HepG2 (cell line): ENCODE results near the gene UBE2L6. TPM values are rescaled to one million over a fixed set of nuclear protein-coding genes. Genes with fewer than 3 reads are reported as not detected.
A peak's percentile ranks its signal among the peaks of the same experiment; 100 is the strongest.

Experiments
- ERF ChIP-seq: IDR thresholded peaks from 2 replicates; pipeline ENCODE4 v1.6.1; 2018; ENCODE audit warnings: missing biosample characterization, missing genetic modification reagents
- FOXA1 ChIP-seq, 2 experiments: fragments of 450-650 bp in 1 of 2; sonication (generic) in 1 of 2; formaldehyde crosslinking in 1 of 2; IDR thresholded peaks; 2 replicates each; pipeline versions ENCODE4 v1.4.0 to v1.6.1; 2016 to 2020; ENCODE audit warnings: missing genetic modification reagents in 1 of 2
- GABPB1 ChIP-seq: IDR thresholded peaks from 2 replicates; pipeline ENCODE4 v1.6.1; 2016; ENCODE audit warnings: mild to moderate bottlenecking, missing genetic modification reagents, moderate library complexity, missing compliant biosample characterization
- GATAD2A ChIP-seq: IDR thresholded peaks from 2 replicates; pipeline ENCODE4 v1.6.1; 2016
- HMG20B ChIP-seq: conservative IDR thresholded peaks from 2 replicates; pipeline ENCODE4 v1.6.1; 2016; ENCODE audit warnings: missing genetic modification reagents, missing compliant biosample characterization
- IKZF1 ChIP-seq: fragments of 450-650 bp; IDR thresholded peaks from 2 replicates; pipeline ENCODE4 v1.7.1; 2016
- KAT8 ChIP-seq: IDR thresholded peaks from 2 replicates; pipeline ENCODE4 v1.6.1; 2016; ENCODE audit warnings: missing genetic modification reagents, missing compliant biosample characterization
- MED13 ChIP-seq: sonication (generic); formaldehyde crosslinking; IDR thresholded peaks from 2 replicates; pipeline ENCODE4 v1.5.0; 2020; ENCODE audit warnings: missing genetic modification reagents
- MTA1 ChIP-seq: sonication (generic); formaldehyde crosslinking; IDR thresholded peaks from 2 replicates; pipeline ENCODE4 v1.4.0; 2020; ENCODE audit warnings: missing genetic modification reagents, mild to moderate bottlenecking, borderline replicate concordance
- POLR2A ChIP-seq, 2 experiments: IDR thresholded peaks; 2 replicates each; pipeline ENCODE4 v1.6.1; 2011; ENCODE audit warnings: low read depth in 2 of 2, low read length in 2 of 2, mild to moderate bottlenecking in 1 of 2, moderate library complexity in 1 of 2; ENCODE audit not compliant: insufficient read depth in 1 of 2
- RCOR2 ChIP-seq: IDR thresholded peaks from 2 replicates; pipeline ENCODE4 v1.6.1; 2016; ENCODE audit warnings: missing biosample characterization, missing genetic modification reagents
- RORA ChIP-seq: sonication (generic); formaldehyde crosslinking; IDR thresholded peaks from 2 replicates; pipeline ENCODE4 v1.5.0; 2020; ENCODE audit warnings: mild to moderate bottlenecking, missing genetic modification reagents, moderate library complexity
- RXRB ChIP-seq: IDR thresholded peaks from 2 replicates; pipeline ENCODE4 v1.6.1; 2016; ENCODE audit warnings: borderline replicate concordance, missing genetic modification reagents, missing compliant biosample characterization
- TAF1 ChIP-seq: sonication (generic); formaldehyde crosslinking; IDR thresholded peaks from 2 replicates; pipeline ENCODE4 v1.4.0; 2020; ENCODE audit warnings: missing genetic modification reagents
- TFAP4 ChIP-seq: sonication (generic); IDR thresholded peaks from 2 replicates; pipeline ENCODE4 v1.6.1; 2016; ENCODE audit warnings: low read depth, borderline replicate concordance
- ZEB1 ChIP-seq: IDR thresholded peaks from 2 replicates; pipeline ENCODE4 v1.6.1; 2012; ENCODE audit warnings: mild to moderate bottlenecking, low read depth, inconsistent platforms; ENCODE audit not compliant: insufficient replicate concordance
- ZMAT3 ChIP-seq: sonication (generic); formaldehyde crosslinking; conservative IDR thresholded peaks from 2 replicates; pipeline ENCODE4 v1.7.0; 2021; ENCODE audit warnings: missing genetic modification reagents
- ZNF143 ChIP-seq: sonication (generic); formaldehyde crosslinking; IDR thresholded peaks from 2 replicates; pipeline ENCODE4 v1.4.0; 2020; ENCODE audit warnings: missing genetic modification reagents
- ZNF296 ChIP-seq: sonication (generic); formaldehyde crosslinking; conservative IDR thresholded peaks from 2 replicates; pipeline ENCODE4 v1.5.0; 2020; ENCODE audit warnings: mild to moderate bottlenecking, missing genetic modification reagents
- polyA plus RNA-seq, 8 experiments: library from polyadenylated mRNA; depleted of rRNA in 3 of 8; stranded (reverse) in 7 of 8; unstranded in 1 of 8; fragments of >200 nt; fragmentation: Illumina TruSeq in 4 of 8; extraction: Trizol in 4 of 8; gene quantifications; 2 replicates each; pipeline versions ENCODE4 v1.2.1 to v1.2.3, GENCODE V29; 2011 to 2016; ENCODE audit warnings: low read depth in 4 of 8, missing spikeins in 1 of 8, mixed read lengths in 1 of 8; ENCODE audit not compliant: insufficient read depth in 1 of 8
- total RNA-seq, 5 experiments: library from RNA; depleted of rRNA; stranded (reverse); fragments of >200 nt; fragmentation: Illumina TruSeq; extraction: Trizol; gene quantifications; 2 replicates each; pipeline ENCODE4 v1.2.3, GENCODE V29; 2016; ENCODE audit warnings: low read depth in 1 of 5
- TF ChIP-seq, protein P1 (sequence below): sonication (generic); formaldehyde crosslinking; IDR thresholded peaks from 2 replicates; pipeline ENCODE4 v1.5.0; 2020; ENCODE audit warnings: mild to moderate bottlenecking, missing genetic modification reagents, borderline replicate concordance
- TF ChIP-seq, protein P2 (sequence below): sonication (generic); formaldehyde crosslinking; IDR thresholded peaks from 2 replicates; pipeline ENCODE4 v1.5.0; 2020; ENCODE audit warnings: mild to moderate bottlenecking, missing genetic modification reagents, moderate library complexity
- TF ChIP-seq, protein P3 (sequence below): sonication (generic); formaldehyde crosslinking; IDR thresholded peaks from 2 replicates; pipeline ENCODE4 v1.8.0; 2022; ENCODE audit warnings: missing genetic modification reagents, mild to moderate bottlenecking, borderline replicate concordance
- TF ChIP-seq, protein P4 (sequence below): sonication (generic); formaldehyde crosslinking; IDR thresholded peaks from 2 replicates; pipeline ENCODE4 v1.5.0; 2020; ENCODE audit warnings: missing genetic modification reagents

Gene UBE2L6
- total and polyA plus RNA-seq, 2 of the 13 experiments (the other 11 are each of a cell fraction or from before 2014, with no cell fraction given): 30.3 to 30.4 TPM

GRCh38 chr11:57502870-57503269 lies 64.6 kb downstream of the UBE2L6 start (continued):
- TF ChIP-seq, protein P1, sequence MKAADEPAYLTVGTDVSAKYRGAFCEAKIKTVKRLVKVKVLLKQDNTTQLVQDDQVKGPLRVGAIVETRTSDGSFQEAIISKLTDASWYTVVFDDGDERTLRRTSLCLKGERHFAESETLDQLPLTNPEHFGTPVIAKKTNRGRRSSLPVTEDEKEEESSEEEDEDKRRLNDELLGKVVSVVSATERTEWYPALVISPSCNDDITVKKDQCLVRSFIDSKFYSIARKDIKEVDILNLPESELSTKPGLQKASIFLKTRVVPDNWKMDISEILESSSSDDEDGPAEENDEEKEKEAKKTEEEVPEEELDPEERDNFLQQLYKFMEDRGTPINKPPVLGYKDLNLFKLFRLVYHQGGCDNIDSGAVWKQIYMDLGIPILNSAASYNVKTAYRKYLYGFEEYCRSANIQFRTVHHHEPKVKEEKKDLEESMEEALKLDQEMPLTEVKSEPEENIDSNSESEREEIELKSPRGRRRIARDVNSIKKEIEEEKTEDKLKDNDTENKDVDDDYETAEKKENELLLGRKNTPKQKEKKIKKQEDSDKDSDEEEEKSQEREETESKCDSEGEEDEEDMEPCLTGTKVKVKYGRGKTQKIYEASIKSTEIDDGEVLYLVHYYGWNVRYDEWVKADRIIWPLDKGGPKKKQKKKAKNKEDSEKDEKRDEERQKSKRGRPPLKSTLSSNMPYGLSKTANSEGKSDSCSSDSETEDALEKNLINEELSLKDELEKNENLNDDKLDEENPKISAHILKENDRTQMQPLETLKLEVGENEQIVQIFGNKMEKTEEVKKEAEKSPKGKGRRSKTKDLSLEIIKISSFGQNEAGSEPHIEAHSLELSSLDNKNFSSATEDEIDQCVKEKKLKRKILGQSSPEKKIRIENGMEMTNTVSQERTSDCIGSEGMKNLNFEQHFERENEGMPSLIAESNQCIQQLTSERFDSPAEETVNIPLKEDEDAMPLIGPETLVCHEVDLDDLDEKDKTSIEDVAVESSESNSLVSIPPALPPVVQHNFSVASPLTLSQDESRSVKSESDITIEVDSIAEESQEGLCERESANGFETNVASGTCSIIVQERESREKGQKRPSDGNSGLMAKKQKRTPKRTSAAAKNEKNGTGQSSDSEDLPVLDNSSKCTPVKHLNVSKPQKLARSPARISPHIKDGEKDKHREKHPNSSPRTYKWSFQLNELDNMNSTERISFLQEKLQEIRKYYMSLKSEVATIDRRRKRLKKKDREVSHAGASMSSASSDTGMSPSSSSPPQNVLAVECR (CRISPR knock-in tag): peak; percentile 40; the same call in 1 of the 2 replicates
- TF ChIP-seq RXRB (CRISPR knock-in tag) (peak; percentile 88), ZMAT3 (CRISPR knock-in tag) (no peak), POLR2A (IDR thresholded peaks at IDR 0.05; ENCODE audit: insufficient read depth in 1 of 2, low read depth in 2 of 2, low read length in 2 of 2) (no peak), GATAD2A (CRISPR knock-in tag) (peak; percentile 94), HMG20B (CRISPR knock-in tag) (peak; percentile 42; the same call in 1 of the 2 replicates), TAF1 (CRISPR knock-in tag) (no peak), GABPB1 (CRISPR knock-in tag) (no peak), TFAP4 (peak; percentile 30; the same call in 1 of the 2 replicates), FOXA1 (IDR thresholded peaks at IDR 0.05) (peak; percentile 76; the same call in 1 of the 2 replicates), FOXA1 (CRISPR knock-in tag; IDR thresholded peaks at IDR 0.05) (peak; percentile 89), ZNF143 (CRISPR knock-in tag) (no peak), MED13 (CRISPR knock-in tag) (no peak), IKZF1 (no peak), KAT8 (CRISPR knock-in tag) (peak; percentile 54), RORA (CRISPR knock-in tag) (no peak), ZEB1 (peak; percentile 86), MTA1 (CRISPR knock-in tag) (0 out of 2 replicates have a peak, but pooled peaks have one; percentile 18), ZNF296 (no peak), RCOR2 (peak; percentile 56; the same call in 1 of the 2 replicates), ERF (CRISPR knock-in tag) (peak; percentile 44; the same call in 1 of the 2 replicates)
- TF ChIP-seq, protein P2, sequence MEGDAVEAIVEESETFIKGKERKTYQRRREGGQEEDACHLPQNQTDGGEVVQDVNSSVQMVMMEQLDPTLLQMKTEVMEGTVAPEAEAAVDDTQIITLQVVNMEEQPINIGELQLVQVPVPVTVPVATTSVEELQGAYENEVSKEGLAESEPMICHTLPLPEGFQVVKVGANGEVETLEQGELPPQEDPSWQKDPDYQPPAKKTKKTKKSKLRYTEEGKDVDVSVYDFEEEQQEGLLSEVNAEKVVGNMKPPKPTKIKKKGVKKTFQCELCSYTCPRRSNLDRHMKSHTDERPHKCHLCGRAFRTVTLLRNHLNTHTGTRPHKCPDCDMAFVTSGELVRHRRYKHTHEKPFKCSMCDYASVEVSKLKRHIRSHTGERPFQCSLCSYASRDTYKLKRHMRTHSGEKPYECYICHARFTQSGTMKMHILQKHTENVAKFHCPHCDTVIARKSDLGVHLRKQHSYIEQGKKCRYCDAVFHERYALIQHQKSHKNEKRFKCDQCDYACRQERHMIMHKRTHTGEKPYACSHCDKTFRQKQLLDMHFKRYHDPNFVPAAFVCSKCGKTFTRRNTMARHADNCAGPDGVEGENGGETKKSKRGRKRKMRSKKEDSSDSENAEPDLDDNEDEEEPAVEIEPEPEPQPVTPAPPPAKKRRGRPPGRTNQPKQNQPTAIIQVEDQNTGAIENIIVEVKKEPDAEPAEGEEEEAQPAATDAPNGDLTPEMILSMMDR (CRISPR knock-in tag): peak; percentile 59
- TF ChIP-seq, protein P3, sequence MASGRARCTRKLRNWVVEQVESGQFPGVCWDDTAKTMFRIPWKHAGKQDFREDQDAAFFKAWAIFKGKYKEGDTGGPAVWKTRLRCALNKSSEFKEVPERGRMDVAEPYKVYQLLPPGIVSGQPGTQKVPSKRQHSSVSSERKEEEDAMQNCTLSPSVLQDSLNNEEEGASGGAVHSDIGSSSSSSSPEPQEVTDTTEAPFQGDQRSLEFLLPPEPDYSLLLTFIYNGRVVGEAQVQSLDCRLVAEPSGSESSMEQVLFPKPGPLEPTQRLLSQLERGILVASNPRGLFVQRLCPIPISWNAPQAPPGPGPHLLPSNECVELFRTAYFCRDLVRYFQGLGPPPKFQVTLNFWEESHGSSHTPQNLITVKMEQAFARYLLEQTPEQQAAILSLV (CRISPR knock-in tag): no peak
- TF ChIP-seq, protein P4, sequence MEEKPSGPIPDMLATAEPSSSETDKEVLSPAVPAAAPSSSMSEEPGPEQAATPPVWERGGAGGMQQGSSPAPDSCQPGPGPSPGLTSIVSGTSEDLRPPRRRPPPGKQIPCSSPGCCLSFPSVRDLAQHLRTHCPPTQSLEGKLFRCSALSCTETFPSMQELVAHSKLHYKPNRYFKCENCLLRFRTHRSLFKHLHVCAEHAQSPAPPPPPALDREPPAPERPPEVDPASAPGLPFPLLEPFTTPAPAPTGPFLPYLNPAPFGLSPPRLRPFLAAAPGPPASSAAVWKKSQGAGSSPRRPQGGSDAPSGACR (CRISPR knock-in tag): 0 out of 2 replicates have a peak, but pooled peaks have one; percentile 37
